Loucy (cell line): ENCODE results near the gene MEPE.

ENCODE experiments used
- H2AFZ ChIP-seq: fragments of 200-600 bp; sonication (generic); 2 replicates; pipeline ENCODE4 v1.6.0; 2016; ENCODE audit warnings: antibody characterized with exemption, mild to moderate bottlenecking, low read length, moderate library complexity
- H3F3A ChIP-seq: fragments of 200-600 bp; 2 replicates; pipeline ENCODE4 v1.6.0; 2016; ENCODE audit warnings: antibody characterized with exemption, low read depth, mild to moderate bottlenecking
- H3K27me3 ChIP-seq: fragments of 200-600 bp; sonication (generic); 2 replicates; pipeline ENCODE4 v1.6.1; 2014; ENCODE audit warnings: low read length, mild to moderate bottlenecking; ENCODE audit not compliant: insufficient read depth, poor library complexity, severe bottlenecking
- H3K36me3 ChIP-seq: fragments of 200-600 bp; sonication (generic); 2 replicates; pipeline ENCODE4 v1.6.1; 2016; ENCODE audit warnings: low read length; ENCODE audit not compliant: insufficient read depth
- H3K4me1 ChIP-seq: fragments of 200-600 bp; sonication (generic); 2 replicates; pipeline ENCODE4 v1.5.1; 2014; ENCODE audit warnings: low read length, mild to moderate bottlenecking; ENCODE audit not compliant: insufficient read depth, poor library complexity, severe bottlenecking
- H3K4me2 ChIP-seq: fragments of 200-600 bp; sonication (generic); 2 replicates; pipeline ENCODE4 v1.6.0; 2014; ENCODE audit warnings: antibody characterized with exemption, low read length, low read depth, mild to moderate bottlenecking; ENCODE audit not compliant: poor library complexity, severe bottlenecking
- H3K4me3 ChIP-seq: fragments of 200-600 bp; sonication (generic); 2 replicates; pipeline ENCODE4 v1.5.1; 2014; ENCODE audit warnings: low read length, mild to moderate bottlenecking, mixed read lengths; ENCODE audit not compliant: poor library complexity, severe bottlenecking
- H3K79me2 ChIP-seq: fragments of 200-600 bp; sonication (generic); 2 replicates; pipeline ENCODE4 v1.6.1; 2014; ENCODE audit warnings: low read length; ENCODE audit not compliant: insufficient read depth
- H3K9ac ChIP-seq: fragments of 200-600 bp; sonication (generic); 2 replicates; pipeline ENCODE4 v1.6.0; 2014; ENCODE audit warnings: mild to moderate bottlenecking, low read depth, low read length, moderate library complexity; ENCODE audit not compliant: poor library complexity, severe bottlenecking
- H3K9me2 ChIP-seq: fragments of 200-600 bp; sonication (generic); replicated peaks from 2 replicates; pipeline ENCODE4 v1.6.1; 2016; ENCODE audit warnings: low read depth, low read length, mixed read lengths
- H3K9me3 ChIP-seq: fragments of 200-600 bp; sonication (generic); 2 replicates; pipeline ENCODE4 v1.6.1; 2014; ENCODE audit warnings: mild to moderate bottlenecking, antibody characterized with exemption, low read length, low read depth; ENCODE audit not compliant: insufficient read depth
- H4K20me1 ChIP-seq: fragments of 200-600 bp; sonication (generic); 2 replicates; pipeline ENCODE4 v1.6.0; 2014; ENCODE audit warnings: antibody characterized with exemption, low read length, mild to moderate bottlenecking; ENCODE audit not compliant: insufficient read depth, poor library complexity, severe bottlenecking
- CTCF ChIP-seq: fragments of 200-600 bp; sonication (generic); conservative IDR thresholded peaks from 2 replicates; pipeline ENCODE4 v1.5.1; 2014; ENCODE audit warnings: mild to moderate bottlenecking, antibody characterized with exemption, low read length
- EZH2phosphoT487 ChIP-seq: fragments of 200-600 bp; IDR thresholded peaks from 2 replicates; pipeline ENCODE4 v1.6.1; 2018; ENCODE audit warnings: antibody characterized with exemption, mild to moderate bottlenecking, moderate library complexity, borderline replicate concordance

The MEPE gene

DNA sequence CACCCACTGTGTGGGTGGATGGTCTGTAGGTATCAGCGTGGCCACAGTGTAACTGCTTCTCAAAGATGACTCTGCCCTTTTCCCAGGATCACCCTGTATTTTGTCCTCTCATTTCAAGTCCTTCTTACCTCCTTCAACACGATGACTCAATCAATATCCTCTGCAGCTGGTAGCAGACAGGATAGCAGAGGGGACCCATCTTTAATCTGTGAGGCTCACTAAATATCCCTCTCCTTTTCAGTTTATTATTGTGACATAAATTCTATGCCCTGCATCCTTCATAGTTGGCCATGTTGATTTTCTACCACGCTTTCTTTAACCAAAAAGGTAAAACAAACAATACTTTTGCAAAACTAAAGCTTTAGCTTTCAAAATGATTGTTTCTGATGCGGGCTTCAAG lies 9.6 kb upstream of the MEPE start:
- Histone ChIP-seq H3K36me3 (no peaks in the 10 kb centered on the region), H3K9me3 (no peaks in the 10 kb centered on the region), H3K79me2 (no peaks in the 10 kb centered on the region), H2AFZ (no peak overlapping the region), H3K4me3 (no peak overlapping the region), H3K9ac (no peak overlapping the region), H4K20me1 (no peaks in the 10 kb centered on the region), H3K4me1 (no peaks in the 10 kb centered on the region), H3K9me2 (no peaks in the 10 kb centered on the region), H3K4me2 (no peak overlapping the region), H3F3A (no peaks in the 10 kb centered on the region), H3K27me3 (no peaks in the 10 kb centered on the region)
- TF ChIP-seq CTCF (no peak), EZH2phosphoT487 (no peak)

DNA sequence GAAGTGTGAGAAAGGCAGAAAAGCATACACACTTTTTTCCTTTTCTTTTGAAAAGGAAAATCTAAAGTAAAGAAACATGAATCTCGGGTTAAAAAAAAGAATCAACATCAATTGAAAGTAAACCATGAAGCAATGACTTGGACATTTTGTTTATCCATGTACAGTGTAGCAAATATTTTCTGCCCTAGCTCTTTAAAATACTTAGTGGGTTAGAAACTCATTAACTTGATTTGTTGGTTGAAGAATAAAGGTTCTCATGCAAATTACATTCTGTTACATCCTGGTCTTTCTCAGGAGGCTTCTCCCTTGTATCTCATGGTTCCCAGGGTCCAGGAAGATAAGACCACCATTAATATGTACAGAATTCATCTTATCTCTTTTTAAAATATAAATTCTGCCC lies 9.0 kb upstream of the MEPE start:
- no peak overlapping the region for H3K4me3 ChIP-seq
- no peaks in the 10 kb centered on the region for H3K36me3 ChIP-seq
- H3K4me2 ChIP-seq = no peak overlapping the region
- H3K9me2 ChIP-seq = no peaks in the 10 kb centered on the region
- no peak overlapping the region for H3K9ac ChIP-seq
- no peaks in the 10 kb centered on the region for H3K9me3 ChIP-seq
- H3K4me1 ChIP-seq = no peaks in the 10 kb centered on the region
- H3F3A ChIP-seq = no peaks in the 10 kb centered on the region
- H3K27me3 ChIP-seq = no peaks in the 10 kb centered on the region
- no peak overlapping the region for H2AFZ ChIP-seq
- no peaks in the 10 kb centered on the region for H3K79me2 ChIP-seq
- H4K20me1 ChIP-seq = no peaks in the 10 kb centered on the region
- TF ChIP-seq CTCF (no peak), EZH2phosphoT487 (no peak)

- Histone ChIP-seq H3K4me2 (no peak overlapping the region), H4K20me1 (no peaks in the 10 kb centered on the region), H3K79me2 (no peaks in the 10 kb centered on the region), H3K9me3 (no peaks in the 10 kb centered on the region), H3K9ac (no peak overlapping the region), H2AFZ (no peak overlapping the region), H3K4me3 (no peak overlapping the region), H3K4me1 (no peaks in the 10 kb centered on the region), H3K9me2 (no peaks in the 10 kb centered on the region), H3K36me3 (no peaks in the 10 kb centered on the region), H3K27me3 (no peaks in the 10 kb centered on the region), H3F3A (no peaks in the 10 kb centered on the region)
- TF ChIP-seq EZH2phosphoT487 = no peak
- no peak for TF ChIP-seq CTCF
These were observed 8.4 kb upstream of the MEPE start for GRCh38 chr4:87824352-87824751.
